OCI-LY7 (cell line): ENCODE measurements around the gene BOK. TPM values are rescaled to one million over a fixed set of nuclear protein-coding genes. Genes with fewer than 3 reads are reported as not detected.

ENCODE experiments used
- BruUV-seq: library from RNA; stranded (reverse); fragments of 400-500 nt; replicated peaks from 2 replicates; lab custom pipeline; 2021; lab: Mats Ljungman, UMichigan
- CTCF ChIA-PET: fragments of 300-600 bp; sonication (Branson Sonifier 250); formaldehyde crosslinking; loops from one replicate; lab custom pipeline; 2022; ENCODE audit warnings: antibody characterized with exemption; ENCODE audit not compliant: unreplicated experiment; lab: Charles Lee
- POLR2A ChIA-PET: fragments of 300-600 bp; sonication (Branson Sonifier 250); formaldehyde crosslinking; loops from one replicate; lab custom pipeline; 2022; ENCODE audit warnings: antibody characterized with exemption; lab: Charles Lee
- DNase-seq: peaks from one replicate; pipeline ENCODE4 v3.0.0-alpha.2; 2015; ENCODE audit warnings: low spot score
- H2AFZ ChIP-seq: fragments of 200-600 bp; sonication (generic), shearing (Covaris generic); 2 replicates; pipeline ENCODE4 v1.6.1; 2014; ENCODE audit warnings: mild to moderate bottlenecking, antibody characterized with exemption, low read length, moderate library complexity
- H3K27ac ChIP-seq: fragments of 200-600 bp; sonication (generic); 2 replicates; pipeline ENCODE4 v1.5.1; 2014; ENCODE audit warnings: mixed run types, low read depth, mild to moderate bottlenecking, moderate library complexity, low read length, inconsistent platforms; ENCODE audit not compliant: poor library complexity, severe bottlenecking
- H3K36me3 ChIP-seq: fragments of 200-600 bp; sonication (generic); 2 replicates; pipeline ENCODE4 v1.6.1; 2014; ENCODE audit warnings: mild to moderate bottlenecking, antibody characterized with exemption, low read length, moderate library complexity, mixed read lengths; ENCODE audit not compliant: insufficient read depth
- H3K4me1 ChIP-seq: fragments of 200-600 bp; sonication (generic); 2 replicates; pipeline ENCODE4 v1.5.1; 2014; ENCODE audit warnings: mild to moderate bottlenecking, low read length; ENCODE audit not compliant: insufficient read depth, poor library complexity, severe bottlenecking
- H3K4me2 ChIP-seq: fragments of 200-600 bp; sonication (generic); 2 replicates; pipeline ENCODE4 v1.6.1; 2014; ENCODE audit warnings: mild to moderate bottlenecking, low read length
- H3K4me3 ChIP-seq: fragments of 200-600 bp; sonication (generic); 2 replicates; pipeline ENCODE4 v1.5.1; 2014; ENCODE audit warnings: mild to moderate bottlenecking, low read depth, low read length; ENCODE audit not compliant: poor library complexity, severe bottlenecking
- H3K79me2 ChIP-seq: fragments of 200-600 bp; sonication (generic); 2 replicates; pipeline ENCODE4 v1.6.1; 2016; ENCODE audit warnings: low read depth, mild to moderate bottlenecking, low read length, moderate library complexity, mixed read lengths; ENCODE audit not compliant: insufficient read depth
- H3K9me2 ChIP-seq: fragments of 200-600 bp; sonication (generic); 2 replicates; pipeline ENCODE4 v1.6.1; 2016; ENCODE audit warnings: mild to moderate bottlenecking, low read length, mixed read lengths; ENCODE audit not compliant: insufficient read depth
- H3K9me3 ChIP-seq: fragments of 200-600 bp; sonication (generic); 2 replicates; pipeline ENCODE4 v1.6.1; 2014; ENCODE audit warnings: mild to moderate bottlenecking, mixed run types, low read length, mixed read lengths
- H4K20me1 ChIP-seq: fragments of 200-600 bp; sonication (generic); 2 replicates; pipeline ENCODE4 v1.6.1; 2014; ENCODE audit warnings: mild to moderate bottlenecking, antibody characterized with exemption, low read length, moderate library complexity, mixed read lengths; ENCODE audit not compliant: insufficient read depth
- CTCF ChIP-seq: fragments of 200-600 bp; sonication (generic); conservative IDR thresholded peaks from 2 replicates; pipeline ENCODE4 v1.5.1; 2014; ENCODE audit warnings: mild to moderate bottlenecking, antibody characterized with exemption, low read length, moderate library complexity, mixed read lengths
- EZH2phosphoT487 ChIP-seq: fragments of 200-600 bp; sonication (generic); IDR thresholded peaks from 2 replicates; pipeline ENCODE4 v1.6.1; 2018; ENCODE audit warnings: low read depth, borderline replicate concordance, mild to moderate bottlenecking, mixed run types, antibody characterized with exemption, low read length, moderate library complexity, mixed read lengths
- intact Hi-C: fragments of 100-400 bp; cut with micrococcal nuclease; formaldehyde crosslinking; loops from one replicate; pipeline ENCODE4 v1.10.0; 2022; ENCODE audit not compliant: unreplicated experiment
- total RNA-seq, 2 experiments: library from RNA; depleted of rRNA in 1 of 2; stranded (reverse); fragments of >200 nt in 1 of 2; shearing (Covaris generic) in 1 of 2; gene quantifications; 2 replicates each; pipeline ENCODE4 v1.2.3, GENCODE V29; 2014 to 2022

Gene BOK
- total RNA-seq, 2 experiments from 2014 or later: not detected

GRCh38 chr2:241582806-241583205, 24.3 kb downstream of the BOK start:
- Histone ChIP-seq H3K4me3 (no peak overlapping the region), H3K4me1 (no peaks in the 10 kb centered on the region), H3K4me2 (no peak overlapping the region), H2AFZ (no peak overlapping the region), H3K9me3 (peaks cover 19% of the 10 kb centered on the region), H3K27ac (no peak overlapping the region), H4K20me1 (no peaks in the 10 kb centered on the region), H3K36me3 (peaks cover 66% of the 10 kb centered on the region), H3K9me2 (no peaks in the 10 kb centered on the region), H3K79me2 (no peaks in the 10 kb centered on the region)
- DNase-seq: no peak
- ChIA-PET CTCF (no interaction called here), POLR2A (no interaction called here)
- TF ChIP-seq EZH2phosphoT487 (no peak), CTCF (no peak)
- no TSS peak for BruUV-seq
- intact Hi-C loops: no loop called here

- Histone ChIP-seq H3K4me1 (no peaks in the 10 kb centered on the region), H3K36me3 (peaks cover 82% of the 10 kb centered on the region), H3K4me3 (no peak overlapping the region), H3K4me2 (no peak overlapping the region), H3K79me2 (no peaks in the 10 kb centered on the region), H4K20me1 (no peaks in the 10 kb centered on the region), H3K9me2 (no peaks in the 10 kb centered on the region), H3K9me3 (peaks cover 23% of the 10 kb centered on the region), H2AFZ (no peak overlapping the region), H3K27ac (no peak overlapping the region)
- intact Hi-C loops: no loop called here
- no TSS peak for BruUV-seq
- DNase-seq: no peak
- TF ChIP-seq EZH2phosphoT487 (no peak), CTCF (no peak)
- ChIA-PET CTCF (no interaction called here), POLR2A (interaction anchor here (0.7 kb wide), 1 partner anchor 12 kb away, joined by 3 read pairs; no protein-coding TSS in a partner anchor)
Observed at GRCh38 chr2:241584436-241584835, 25.9 kb downstream of the BOK start.

- CTCF ChIA-PET: no interaction called here
- Histone ChIP-seq H3K36me3 (peaks cover 82% of the 10 kb centered on the region), H4K20me1 (no peaks in the 10 kb centered on the region)
Observed at GRCh38 chr2:241586564-241587264, 28.2 kb downstream of the BOK start.

More at GRCh38 chr2:241586564-241587264, 28.2 kb downstream of the BOK start:
- no peaks in the 10 kb centered on the region for H3K4me1 ChIP-seq
- no peak overlapping the region for H2AFZ ChIP-seq
- peaks cover 23% of the 10 kb centered on the region for H3K9me3 ChIP-seq
- BruUV-seq: no TSS peak
- intact Hi-C loops: no loop called here
- H3K4me2 ChIP-seq: no peak overlapping the region
- no peak for DNase-seq
- POLR2A ChIA-PET: no interaction called here
- H3K9me2 ChIP-seq: no peaks in the 10 kb centered on the region
- H3K4me3 ChIP-seq: no peak overlapping the region
- H3K27ac ChIP-seq: no peak overlapping the region
- TF ChIP-seq CTCF (no peak), EZH2phosphoT487 (no peak)
- no peaks in the 10 kb centered on the region for H3K79me2 ChIP-seq
